ENCODE data around the gene BLOC1S1. TPM values are rescaled to one million over a fixed set of nuclear protein-coding genes. Genes with fewer than 3 reads are reported as not detected.

BLOC1S1 gene
- total and polyA plus RNA-seq, 10 of the 15 experiments (the other 5 are each of a cell fraction or from before 2014, with no cell fraction given): 126 to 285 (median 166) TPM

- TF ChIP-seq ZBTB11 (CRISPR knock-in tag; IDR thresholded peaks at IDR 0.05) (no peak), ZZZ3 (IDR thresholded peaks at IDR 0.05; ENCODE audit: control insufficient read depth, insufficient read length, low read depth) (no peak), CHD1 (IDR thresholded peaks at IDR 0.05; ENCODE audit: low read depth, low read length) (no peak), EZH2 (IDR thresholded peaks at IDR 0.05; ENCODE audit: borderline replicate concordance, control insufficient read depth, low read depth, low read length) (no peak), RBBP5 (conservative IDR thresholded peaks at IDR 0.05) (no peak), ZNF24 (IDR thresholded peaks at IDR 0.05) (no peak), RELB (IDR thresholded peaks at IDR 0.05; ENCODE audit: low read depth) (peak; percentile 71; the same call in 1 of the 2 replicates), IRF5 (IDR thresholded peaks at IDR 0.05; ENCODE audit: borderline replicate concordance) (no peak), ELK1 (IDR thresholded peaks at IDR 0.05; ENCODE audit: low read depth, low read length) (no peak), WRNIP1 (IDR thresholded peaks at IDR 0.05; ENCODE audit: borderline replicate concordance, low read depth, low read length) (no peak), NFIC (IDR thresholded peaks at IDR 0.05; ENCODE audit: low read depth, low read length) (no peak), SPI1 (IDR thresholded peaks at IDR 0.05; ENCODE audit: borderline replicate concordance, insufficient read depth, low read depth, low read length) (peak; percentile 54; the same call in 1 of the 2 replicates), PML (IDR thresholded peaks at IDR 0.05; ENCODE audit: low read length) (no peak), MAX (IDR thresholded peaks at IDR 0.05; ENCODE audit: low read depth, low read length) (no peak), BMI1 (IDR thresholded peaks at IDR 0.05; ENCODE audit: borderline replicate concordance) (peak; percentile 96), ZBTB33 (IDR thresholded peaks at IDR 0.05) (no peak), CBX5 (IDR thresholded peaks at IDR 0.05; ENCODE audit: low read depth) (no peak), IKZF1 (conservative IDR thresholded peaks at IDR 0.05) (peak; percentile 32; the same call in 1 of the 2 replicates), KLF5 (IDR thresholded peaks at IDR 0.05; ENCODE audit: partially characterized antibody) (peak; percentile 32)
These were observed 22.5 kb downstream of the BLOC1S1 start (continued) for GRCh38 chr12:55738123-55739024.

Measured in GM12878 (cell line).